GM18861 (cell line): Measurements from ENCODE around the gene ASCC3.

ENCODE experiments used
- ATAC-seq: cut with Tn5 transposase; IDR thresholded peaks from one replicate; pipeline ENCODE4 v1.9.1; 2021; ENCODE audit not compliant: unreplicated experiment

The ASCC3 gene

DNA sequence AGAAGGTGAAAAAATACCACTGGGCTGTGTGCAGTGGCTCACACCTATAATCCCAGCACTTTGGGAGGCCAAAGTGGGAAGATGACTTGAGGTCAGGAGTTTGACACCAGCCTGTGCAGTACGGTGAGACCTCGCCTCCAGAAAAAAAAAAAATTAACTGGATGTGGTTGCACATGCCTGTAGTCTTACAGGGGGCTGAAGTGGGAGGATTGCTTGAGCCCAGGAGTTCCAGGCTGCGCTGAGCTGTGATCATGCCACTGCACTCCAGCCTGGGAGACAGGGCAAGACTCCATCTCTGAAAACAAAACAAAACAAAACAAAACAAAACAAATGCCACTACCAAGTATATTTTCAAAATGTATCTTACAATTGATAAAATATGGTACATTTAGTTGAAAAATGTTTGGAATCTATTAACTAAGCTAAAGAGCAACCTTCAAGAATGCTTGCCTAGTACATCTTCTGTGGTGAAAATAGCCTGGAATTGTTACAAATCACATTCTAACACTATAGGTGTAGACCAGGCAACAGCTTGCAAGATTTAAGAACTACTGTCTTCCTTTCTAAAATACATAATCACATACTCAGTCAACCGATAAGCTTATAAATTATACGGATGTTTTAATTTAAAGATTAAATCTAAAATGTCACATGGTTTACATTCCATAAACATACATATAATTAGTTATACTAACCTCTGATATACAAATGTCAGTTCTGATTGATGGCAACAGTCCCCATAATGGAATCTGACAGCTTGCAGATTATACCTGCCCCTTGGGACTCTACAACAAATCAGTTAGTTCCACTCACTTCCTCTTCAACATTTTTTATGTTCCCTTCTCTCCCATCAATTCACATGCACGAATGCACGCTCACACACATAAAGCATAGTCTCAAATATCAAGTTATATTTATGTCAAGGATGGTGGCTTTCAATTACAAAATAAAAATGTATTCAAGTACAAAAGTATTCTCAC, 150.8 kb downstream of the ASCC3 start:
- ATAC-seq = no peak

DNA sequence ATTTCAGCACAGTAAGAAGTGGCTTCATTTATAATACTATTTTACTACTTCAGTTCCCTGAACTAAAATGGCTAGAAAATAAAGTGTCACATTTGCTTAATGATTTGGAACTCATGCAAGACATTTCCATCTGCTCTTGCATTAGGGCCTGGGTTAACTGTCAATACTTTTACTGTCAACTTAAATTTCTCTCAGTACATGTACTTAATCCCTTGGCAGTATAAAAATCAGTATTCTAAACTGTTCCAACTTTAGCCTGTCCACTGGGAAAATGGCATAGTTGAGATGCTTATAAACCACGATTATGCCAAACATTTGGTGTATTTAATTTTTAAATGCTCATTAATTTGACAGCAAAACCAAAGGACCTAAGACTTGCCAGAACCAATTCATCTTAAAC, 154.5 kb downstream of the ASCC3 start:
- ATAC-seq = no peak

DNA sequence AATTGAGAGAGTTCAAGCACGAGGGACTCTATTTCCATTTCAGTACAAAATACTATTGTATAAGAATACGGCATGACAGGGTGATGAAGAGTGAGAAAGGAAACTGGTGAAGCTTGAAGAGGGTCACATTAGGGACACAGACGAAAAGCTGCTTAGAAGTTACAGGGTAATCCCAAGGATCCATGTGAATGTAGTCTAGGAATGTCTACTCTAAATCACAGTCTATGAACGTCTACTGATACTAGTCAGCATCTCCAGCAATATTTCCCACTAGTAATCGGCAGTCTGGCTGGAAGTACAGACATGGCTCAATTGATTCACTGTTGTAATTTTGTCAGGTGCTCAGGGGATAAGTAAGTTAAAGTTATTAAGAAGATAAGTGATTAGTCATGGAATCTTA, 156.4 kb downstream of the ASCC3 start:
- ATAC-seq = no peak

DNA sequence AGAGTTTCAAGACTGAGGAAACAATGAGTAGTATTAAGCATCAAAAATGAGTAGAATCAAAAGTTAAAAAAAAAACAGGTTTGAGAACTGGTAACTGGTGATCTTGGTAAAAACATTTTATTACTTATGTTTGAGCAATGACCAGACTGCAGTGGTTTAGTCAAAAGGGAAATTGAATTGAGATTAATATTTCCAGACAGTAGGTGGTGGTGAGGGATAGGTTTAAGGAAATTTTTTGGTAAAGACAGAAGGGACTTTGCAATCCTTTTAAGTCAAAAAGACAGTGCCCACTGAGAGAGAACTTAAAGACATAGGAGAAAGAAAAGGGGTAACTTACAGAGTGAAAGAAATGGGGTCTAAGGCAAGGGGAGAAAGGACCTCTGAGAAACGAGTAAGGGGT, 156.9 kb downstream of the ASCC3 start:
- no peak for ATAC-seq

DNA sequence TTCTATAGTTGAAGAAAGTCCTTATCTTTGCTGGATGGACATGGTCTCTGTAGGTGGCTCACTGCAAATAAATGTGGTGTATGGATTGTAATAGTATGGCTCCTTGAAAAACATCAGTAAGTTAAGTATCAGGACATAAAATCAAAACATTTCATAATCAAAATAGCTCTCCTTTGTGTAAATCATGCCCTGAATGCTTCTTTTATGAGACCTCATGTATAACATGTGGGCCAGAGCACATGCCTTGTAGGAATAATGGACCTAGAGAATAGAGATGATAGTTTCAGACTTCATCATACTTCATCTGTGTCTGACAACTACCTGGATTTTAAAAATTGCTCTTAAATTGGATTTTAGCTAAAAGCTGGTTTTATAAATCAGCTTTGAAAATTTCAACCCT, 159.9 kb downstream of the ASCC3 start:
- no peak for ATAC-seq

DNA sequence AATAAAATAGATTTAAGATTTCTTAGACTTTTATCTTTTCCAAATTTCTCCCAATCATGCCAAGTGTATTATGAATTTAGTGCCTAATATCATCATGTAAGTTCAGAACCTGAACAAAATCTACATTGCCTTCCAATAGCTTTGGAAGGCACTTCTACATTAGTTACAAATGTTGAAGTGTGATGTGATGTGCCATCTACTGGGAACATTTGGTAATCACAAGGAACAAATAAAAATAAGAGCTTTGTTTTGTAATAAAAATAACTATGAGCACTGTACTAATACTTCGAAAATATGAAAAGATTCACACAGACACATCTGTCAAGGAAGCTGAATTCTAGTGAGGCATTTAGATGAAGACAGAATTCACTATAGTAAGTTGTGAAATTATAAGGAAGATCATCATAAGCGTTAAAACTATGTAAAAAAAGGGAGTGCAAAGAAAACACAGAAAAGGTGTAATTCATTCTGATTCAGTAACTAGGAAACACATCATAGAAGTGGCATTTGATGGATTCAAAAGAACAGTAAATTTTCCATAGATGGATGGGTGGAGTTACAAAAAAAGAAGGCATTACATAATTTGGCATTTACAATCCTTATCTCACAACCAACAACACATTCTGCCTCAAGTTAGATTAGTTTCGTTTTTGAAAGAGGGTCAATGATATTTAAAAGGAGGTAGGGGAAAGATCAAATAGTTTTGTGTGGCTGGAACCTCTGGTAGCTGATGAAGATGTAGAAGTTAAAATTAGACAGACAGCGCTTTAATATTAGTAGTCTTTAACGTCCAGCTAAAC, 161.0 kb downstream of the ASCC3 start:
- no peak for ATAC-seq

DNA sequence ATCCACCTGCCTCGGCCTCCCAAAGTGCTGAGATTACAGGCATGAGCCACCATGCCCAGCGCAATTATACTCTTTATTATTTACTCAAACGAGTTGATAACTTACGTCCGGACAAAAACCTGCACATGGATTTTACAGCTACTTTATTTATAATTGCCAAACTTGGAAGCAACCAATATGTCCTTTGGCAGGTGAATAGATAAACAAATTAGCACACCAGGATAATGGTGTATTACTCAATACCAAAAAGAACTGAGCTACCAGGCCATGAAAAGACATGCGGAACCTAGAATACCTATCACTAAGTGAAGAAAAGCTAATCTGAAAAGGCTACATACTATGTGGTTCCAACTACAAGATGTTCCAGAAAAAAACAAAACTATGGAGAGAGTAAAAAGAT, 168.1 kb downstream of the ASCC3 start:
- ATAC-seq = no peak

DNA sequence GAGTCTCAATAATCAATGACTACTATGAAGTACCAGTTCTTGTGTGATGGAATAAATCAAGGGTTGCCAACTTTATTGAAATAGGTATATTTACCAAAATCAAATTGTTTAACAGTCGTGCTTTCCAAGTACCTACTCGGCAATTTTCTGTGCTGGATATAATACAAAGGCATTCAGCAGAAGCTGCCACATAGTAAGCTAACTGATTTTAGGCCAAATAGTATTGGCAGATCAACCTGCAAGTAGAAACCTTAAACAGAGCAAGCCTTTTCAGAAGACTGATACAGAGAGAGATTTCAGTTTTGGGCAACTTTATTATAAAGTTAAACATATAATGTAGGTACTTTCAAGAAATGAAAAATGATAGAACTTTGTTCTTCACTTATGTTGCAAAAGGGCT, 174.6 kb downstream of the ASCC3 start:
- ATAC-seq = no peak

DNA sequence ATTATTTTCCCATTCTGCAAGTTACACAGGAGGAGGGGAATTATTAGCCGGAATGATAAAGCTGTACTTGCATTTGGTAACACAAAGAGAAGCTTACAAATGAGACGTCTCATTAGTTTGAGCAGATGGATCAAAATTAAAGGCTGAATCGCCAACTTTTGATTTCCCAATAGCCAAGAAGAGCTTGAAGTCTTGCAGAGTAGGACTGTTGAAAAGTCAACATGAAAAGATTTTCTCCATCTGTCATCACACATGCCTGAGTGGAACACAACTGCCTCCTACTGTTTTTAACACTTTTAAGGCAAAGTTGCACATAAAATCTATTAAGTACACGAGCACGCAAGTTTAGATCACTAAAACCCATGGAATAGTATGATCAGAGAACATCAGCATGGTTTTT, 176.2 kb downstream of the ASCC3 start:
- ATAC-seq = no peak

DNA sequence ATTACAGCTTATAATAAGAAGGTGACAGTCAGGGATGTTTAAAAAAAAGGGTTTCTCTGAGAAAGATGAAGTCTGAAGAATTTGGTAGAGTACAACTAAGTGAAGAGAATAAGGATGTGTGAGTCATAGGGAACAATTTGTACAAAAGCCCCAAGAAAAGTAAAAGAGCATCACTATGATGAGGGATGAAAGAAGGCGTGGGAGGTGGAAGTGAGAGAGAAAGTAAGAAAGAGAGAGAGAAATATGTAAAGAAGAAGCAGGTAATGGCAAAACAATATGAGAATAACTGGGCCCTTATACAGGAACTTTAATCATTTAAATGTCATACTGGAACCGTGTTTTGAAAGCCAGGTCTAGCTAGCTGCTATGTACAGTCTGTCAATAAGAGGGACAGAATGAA, 179.4 kb downstream of the ASCC3 start:
- ATAC-seq = no peak

DNA sequence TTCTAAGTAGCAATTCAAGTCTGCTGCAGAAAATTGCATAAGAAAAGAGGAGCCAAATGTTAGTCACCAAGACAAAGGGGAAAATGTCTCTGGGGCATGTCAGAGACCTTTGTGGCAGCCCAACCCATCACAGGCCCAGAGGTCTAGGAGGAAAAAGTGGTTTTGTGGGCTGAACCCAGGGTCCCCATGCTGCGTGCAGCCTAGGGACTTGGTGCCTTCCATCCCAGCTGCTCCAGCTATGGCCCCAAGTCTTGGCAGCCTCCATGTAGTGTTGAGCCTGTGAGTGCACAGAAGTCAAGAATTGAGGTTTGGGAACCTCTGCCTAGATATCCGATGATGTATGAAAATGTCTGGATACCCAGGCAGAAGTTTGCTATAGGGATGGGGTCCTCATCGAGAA, 181.1 kb downstream of the ASCC3 start:
- no peak for ATAC-seq

DNA sequence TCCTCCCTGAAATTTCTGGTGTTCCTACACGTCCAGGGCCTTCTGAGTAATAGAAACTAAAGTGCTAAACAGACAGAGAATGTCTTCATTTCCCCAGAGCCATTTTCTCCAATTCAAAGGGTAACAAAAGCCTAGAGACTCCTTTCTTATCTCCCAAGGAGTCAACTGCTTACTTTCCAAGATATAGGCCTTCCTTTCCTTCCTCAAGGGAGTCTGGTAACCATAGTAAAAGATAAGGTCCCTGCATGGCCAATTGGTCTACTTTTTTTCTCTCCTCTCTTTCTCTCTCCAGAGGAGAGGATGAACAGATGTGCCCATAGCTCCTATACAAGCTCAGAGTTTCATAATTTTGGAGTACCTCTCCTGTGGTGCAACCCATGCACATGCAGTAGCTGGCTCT, 185.7 kb downstream of the ASCC3 start:
- no peak for ATAC-seq

DNA sequence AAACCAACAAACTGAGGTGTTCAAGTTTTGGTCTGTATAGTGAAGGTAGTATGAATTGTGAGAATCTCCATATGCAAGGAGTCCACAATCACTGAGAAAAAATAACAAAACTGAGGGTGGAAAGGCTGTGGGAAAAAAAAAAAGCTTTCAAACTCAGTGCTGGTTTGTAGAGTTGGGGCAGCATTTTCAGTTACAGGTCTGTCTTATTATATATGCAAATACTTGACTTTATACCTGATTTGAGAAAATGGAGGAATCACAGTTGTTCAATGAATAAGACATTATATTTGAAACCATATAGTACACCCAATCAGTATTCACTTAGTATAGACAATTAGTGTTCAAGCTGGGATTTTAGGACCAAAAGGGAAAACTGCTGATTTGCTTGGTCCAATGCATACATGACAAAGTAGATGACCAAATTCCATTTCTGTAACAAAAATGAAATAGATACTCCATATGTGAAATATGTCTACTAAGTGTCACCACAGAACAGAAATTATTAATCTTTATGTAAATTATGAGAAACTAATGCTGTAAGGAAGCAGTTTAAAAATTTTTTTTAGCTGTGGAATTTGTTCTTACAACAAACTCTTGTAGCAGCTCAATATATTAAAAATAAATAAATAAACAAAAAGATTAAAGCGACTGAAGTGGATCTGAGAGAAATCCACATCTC, 187.7 kb downstream of the ASCC3 start:
- peak; percentile 47 for ATAC-seq

DNA sequence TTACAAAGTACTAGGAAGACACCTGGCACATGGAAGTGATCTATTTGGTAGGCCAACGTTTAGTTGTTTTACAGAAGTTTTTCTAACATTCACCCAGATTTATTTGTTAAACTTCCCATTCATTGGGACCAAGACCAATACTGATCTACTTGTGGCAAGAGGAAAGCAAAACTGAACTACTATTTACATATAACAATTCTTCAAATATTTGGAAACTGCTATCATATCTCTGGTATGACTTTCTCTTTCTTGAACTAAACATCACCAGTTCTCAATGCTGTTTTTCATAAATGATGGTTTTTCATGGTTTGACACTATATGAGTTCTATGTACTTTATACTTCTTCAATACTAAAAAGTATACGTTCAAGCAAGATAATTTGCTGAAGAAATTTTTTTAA, 189.2 kb downstream of the ASCC3 start:
- no peak for ATAC-seq

DNA sequence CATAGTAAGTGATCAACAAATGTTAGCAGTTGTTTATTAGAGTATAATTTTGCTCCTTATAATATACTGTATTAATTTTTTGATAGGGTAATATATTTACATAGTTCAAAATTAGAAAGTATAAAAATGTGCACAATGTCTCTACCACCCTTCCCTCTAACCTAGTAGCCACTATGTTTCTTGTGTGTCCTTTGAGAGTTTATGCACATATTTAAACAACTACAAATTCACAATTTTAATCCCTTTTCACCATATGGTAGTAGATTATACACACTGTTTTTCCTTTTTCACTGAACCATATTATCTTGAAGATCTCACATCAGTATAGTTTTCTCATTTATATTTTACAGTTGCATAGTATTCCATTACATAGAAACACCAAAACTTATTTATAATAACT, 194.9 kb downstream of the ASCC3 start:
- no peak for ATAC-seq

DNA sequence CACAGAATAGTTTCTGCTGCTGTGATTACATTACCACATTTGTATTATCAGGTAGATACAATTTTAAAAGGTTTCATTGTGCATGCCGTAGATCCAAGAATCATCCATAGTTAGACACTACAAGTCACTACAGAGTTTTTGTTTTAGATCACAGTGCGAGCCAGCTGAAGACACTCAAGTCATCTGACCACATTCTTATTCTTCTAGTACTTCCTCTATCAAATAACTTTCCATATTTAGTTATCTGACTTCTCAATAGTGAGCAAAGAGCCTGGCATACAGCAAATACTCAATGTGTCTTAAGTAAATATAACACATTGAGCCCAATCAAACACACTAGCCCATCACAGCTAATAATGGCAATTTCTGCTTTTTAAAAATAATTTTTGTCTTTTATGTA, 195.4 kb downstream of the ASCC3 start:
- ATAC-seq = no peak

DNA sequence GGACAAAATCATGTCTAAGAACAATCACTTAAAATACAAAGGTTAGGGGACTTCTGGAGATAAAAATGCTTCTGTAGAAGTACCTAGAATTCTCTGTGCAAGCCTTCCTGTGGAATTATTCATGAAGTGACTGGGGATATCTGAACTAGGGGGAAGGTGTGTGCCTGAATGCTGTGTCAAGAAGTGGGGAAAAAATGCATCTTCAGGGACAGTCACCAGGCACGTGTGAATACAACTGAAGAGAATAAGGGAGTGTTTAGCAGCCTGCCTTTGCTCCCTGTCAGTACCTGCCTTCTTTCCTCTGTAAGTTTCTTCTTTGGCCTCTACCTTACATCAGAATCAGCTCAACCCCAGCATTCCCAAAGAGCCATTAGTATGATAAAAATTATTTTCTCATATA, 201.0 kb downstream of the ASCC3 start:
- ATAC-seq = no peak

DNA sequence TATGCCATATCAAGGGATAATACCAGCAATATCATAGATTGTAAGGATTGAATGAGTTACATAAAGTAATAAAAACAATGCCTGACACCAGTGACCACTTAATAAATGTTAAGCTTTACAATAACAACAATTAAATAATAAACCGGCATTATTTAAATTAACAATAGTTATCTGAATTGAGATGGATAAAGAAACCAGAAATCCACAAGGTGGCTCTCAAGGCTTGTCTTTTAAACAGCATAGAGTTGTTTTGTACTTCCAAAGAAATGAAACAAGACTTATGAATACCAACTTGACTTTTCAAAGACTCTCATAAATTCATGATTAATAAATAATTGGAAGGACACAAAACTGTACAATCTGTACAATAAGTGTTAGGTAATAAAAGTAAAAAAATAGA, 203.1 kb downstream of the ASCC3 start:
- ATAC-seq = no peak

DNA sequence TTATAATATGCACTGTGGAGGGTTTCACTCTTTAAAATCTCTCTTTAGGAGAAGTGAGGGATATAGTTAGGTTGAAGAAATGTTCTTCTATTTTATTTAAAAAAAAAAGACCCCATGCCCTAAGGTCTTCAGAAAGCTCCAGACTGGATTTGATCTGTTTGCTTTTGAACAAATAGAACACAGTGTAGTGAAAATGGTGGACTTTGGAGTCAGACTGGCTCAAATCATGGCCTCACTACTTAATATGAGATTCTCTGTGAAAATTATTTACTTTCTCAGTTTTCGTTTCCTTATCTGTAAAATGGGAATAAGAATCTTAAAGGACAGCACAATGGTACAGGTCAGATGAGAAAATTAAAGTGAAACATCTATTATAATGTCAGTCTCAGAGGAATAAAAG, 203.9 kb downstream of the ASCC3 start:
- no peak for ATAC-seq

DNA sequence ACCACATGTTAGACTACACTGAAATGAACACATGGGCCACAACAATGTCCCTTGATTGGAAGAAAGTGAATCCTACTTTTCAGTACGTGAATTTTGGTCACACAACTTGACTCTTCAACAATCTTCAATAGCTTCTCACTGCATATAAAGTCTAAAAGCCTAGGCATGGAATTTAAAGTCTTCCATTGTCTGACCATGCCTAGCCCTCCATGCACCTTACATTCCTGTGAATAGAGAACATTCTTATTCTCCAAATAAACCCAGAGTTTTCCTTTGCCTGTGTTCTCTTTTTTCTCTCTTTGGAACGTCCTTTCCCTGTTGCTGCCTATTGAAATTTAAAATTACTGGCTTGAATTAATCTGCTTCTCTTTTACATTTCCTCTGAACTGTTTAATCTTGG, 207.5 kb downstream of the ASCC3 start:
- no peak for ATAC-seq

DNA sequence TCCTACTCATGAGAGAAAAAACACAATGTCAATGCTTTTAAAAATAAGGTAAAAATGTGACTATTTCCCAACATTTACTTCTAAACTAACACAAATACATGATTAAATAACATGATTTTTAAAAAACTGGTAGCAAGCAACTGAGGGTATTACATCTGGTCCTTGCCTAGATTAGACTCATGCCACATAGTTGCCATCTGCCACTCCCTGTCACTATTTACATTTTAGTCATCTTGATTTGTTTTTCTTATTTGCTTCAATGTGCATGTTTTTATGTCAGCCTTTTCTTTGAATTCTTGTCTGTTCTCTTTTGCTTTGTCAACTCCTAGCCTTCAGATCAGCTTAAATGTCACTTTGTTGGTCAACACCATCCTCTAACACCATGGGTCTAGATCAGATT, 209.4 kb downstream of the ASCC3 start:
- no peak for ATAC-seq

DNA sequence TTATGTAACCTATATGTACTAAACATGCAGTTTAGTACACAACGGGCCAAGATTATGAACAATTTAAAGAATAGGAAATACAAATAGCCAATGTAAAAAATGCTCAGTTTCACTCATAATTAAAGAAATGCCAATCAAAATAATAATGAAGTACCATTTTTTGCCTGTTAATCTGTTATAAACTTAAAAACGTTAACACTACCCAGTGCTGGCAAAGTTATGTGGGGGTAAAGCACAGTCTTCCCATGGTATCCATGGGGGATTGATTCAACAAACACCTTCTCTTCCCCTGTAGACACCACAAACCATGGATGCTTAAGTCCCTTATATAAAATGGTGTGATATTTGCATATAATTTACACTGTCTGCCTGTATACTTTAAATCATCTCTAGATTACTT, 211.1 kb downstream of the ASCC3 start:
- no peak for ATAC-seq
